Measurements from ENCODE around the gene MECP2.

GRCh38 chrX:154059231-154059630, 38.3 kb downstream of the MECP2 start:
- TF ChIP-seq CTCF (IDR thresholded peaks at IDR 0.05) (no peak), POLR2A (IDR thresholded peaks at IDR 0.05) (no peak)

All from right lobe of liver (tissue), 4 donors.